ENCODE results near the gene MPPE1.

MPPE1 gene

DNA sequence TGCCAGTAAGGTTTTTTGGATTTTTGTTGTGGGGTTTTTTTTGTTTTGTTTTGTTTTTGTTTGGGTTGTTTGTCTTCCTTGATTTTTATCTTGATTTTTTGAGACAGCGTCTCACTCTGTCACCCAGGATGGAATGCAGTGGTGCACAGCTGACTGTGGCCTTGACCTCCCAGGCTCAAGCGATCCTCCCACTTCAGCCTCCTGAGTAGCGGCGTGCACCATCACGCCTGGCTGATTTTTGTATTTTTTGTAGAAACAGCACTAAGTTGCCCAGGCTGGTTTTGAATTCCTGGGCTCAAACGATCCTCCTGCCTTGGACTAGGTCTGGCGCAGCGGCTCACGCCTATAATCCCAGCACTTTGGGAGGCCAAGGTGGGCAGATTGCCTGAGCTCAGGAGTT lies 16.4 kb downstream of the MPPE1 start:
- no peak overlapping the region for H3K9ac ChIP-seq (ENCODE audit: low read length)

DNA sequence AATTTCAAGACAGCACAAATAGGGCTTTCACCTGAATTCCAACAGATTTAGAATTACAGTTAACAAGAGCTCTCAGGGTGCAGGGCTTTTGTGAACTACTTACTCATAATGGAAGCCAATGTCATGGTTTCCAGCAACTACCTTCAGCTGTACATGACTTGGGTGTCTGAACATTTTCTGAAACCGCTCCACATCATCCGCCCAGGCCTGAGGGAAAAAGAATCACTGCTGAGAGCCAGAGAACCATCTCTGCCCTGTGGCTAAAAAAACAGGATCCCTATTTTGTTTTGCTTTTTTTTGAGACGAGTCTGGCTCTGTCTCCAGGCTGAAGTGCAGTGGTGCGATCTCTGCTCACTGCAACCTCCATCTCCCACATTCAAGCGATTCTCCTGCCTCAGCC lies 18.8 kb downstream of the MPPE1 start:
- Histone ChIP-seq H3K27ac (ENCODE audit: low read length) (no peak overlapping the region), H3K9ac (ENCODE audit: low read length) (no peak overlapping the region), H3K4me2 (ENCODE audit: low read length) (no peak overlapping the region), H3K4me1 (ENCODE audit: low read length) (peaks cover 45% of the 10 kb centered on the region), H3K4me3 (ENCODE audit: low read length) (no peak overlapping the region), H3K79me2 (ENCODE audit: low read length) (no peaks in the 10 kb centered on the region), H3K27me3 (ENCODE audit: low read depth, low read length) (no peaks in the 10 kb centered on the region), H3K9me3 (ENCODE audit: insufficient read depth, low read length) (no peaks in the 10 kb centered on the region), H4K20me1 (ENCODE audit: insufficient read depth, low read length) (0 out of 2 replicates have a peak, but pooled peaks cover 6% of the 10 kb centered on the region), H3K36me3 (replicated peaks; ENCODE audit: low read depth, low read length) (peaks cover 58% of the 10 kb centered on the region), H2AFZ (ENCODE audit: low read depth, low read length) (no peak overlapping the region)
- TF ChIP-seq EZH2phosphoT487 (IDR thresholded peaks at IDR 0.05; ENCODE audit: low read depth): no peak
- TF ChIP-seq, protein P1, sequence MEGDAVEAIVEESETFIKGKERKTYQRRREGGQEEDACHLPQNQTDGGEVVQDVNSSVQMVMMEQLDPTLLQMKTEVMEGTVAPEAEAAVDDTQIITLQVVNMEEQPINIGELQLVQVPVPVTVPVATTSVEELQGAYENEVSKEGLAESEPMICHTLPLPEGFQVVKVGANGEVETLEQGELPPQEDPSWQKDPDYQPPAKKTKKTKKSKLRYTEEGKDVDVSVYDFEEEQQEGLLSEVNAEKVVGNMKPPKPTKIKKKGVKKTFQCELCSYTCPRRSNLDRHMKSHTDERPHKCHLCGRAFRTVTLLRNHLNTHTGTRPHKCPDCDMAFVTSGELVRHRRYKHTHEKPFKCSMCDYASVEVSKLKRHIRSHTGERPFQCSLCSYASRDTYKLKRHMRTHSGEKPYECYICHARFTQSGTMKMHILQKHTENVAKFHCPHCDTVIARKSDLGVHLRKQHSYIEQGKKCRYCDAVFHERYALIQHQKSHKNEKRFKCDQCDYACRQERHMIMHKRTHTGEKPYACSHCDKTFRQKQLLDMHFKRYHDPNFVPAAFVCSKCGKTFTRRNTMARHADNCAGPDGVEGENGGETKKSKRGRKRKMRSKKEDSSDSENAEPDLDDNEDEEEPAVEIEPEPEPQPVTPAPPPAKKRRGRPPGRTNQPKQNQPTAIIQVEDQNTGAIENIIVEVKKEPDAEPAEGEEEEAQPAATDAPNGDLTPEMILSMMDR (IDR thresholded peaks at IDR 0.05; ENCODE audit: low read depth, low read length): no peak

More for the DNA sequence above, 16.4 kb downstream of the MPPE1 start:
- H2AFZ ChIP-seq (ENCODE audit: low read depth, low read length): no peak overlapping the region
- no peak overlapping the region for H3K27ac ChIP-seq (ENCODE audit: low read length)
- H3K4me3 ChIP-seq (ENCODE audit: low read length): no peak overlapping the region
- H3K36me3 ChIP-seq (replicated peaks; ENCODE audit: low read depth, low read length): peaks cover 51% of the 10 kb centered on the region
- no peaks in the 10 kb centered on the region for H3K27me3 ChIP-seq (ENCODE audit: low read depth, low read length)
- H3K4me1 ChIP-seq (ENCODE audit: low read length): peaks cover 22% of the 10 kb centered on the region
- H4K20me1 ChIP-seq (ENCODE audit: insufficient read depth, low read length): 0 out of 2 replicates have a peak, but pooled peaks cover 6% of the 10 kb centered on the region
- H3K9me3 ChIP-seq (ENCODE audit: insufficient read depth, low read length): no peaks in the 10 kb centered on the region
- H3K4me2 ChIP-seq (ENCODE audit: low read length): no peak overlapping the region
- TF ChIP-seq, protein P1 (IDR thresholded peaks at IDR 0.05; ENCODE audit: low read depth, low read length): no peak
- no peak for TF ChIP-seq EZH2phosphoT487 (IDR thresholded peaks at IDR 0.05; ENCODE audit: low read depth)
- H3K79me2 ChIP-seq (ENCODE audit: low read length): no peaks in the 10 kb centered on the region

DNA sequence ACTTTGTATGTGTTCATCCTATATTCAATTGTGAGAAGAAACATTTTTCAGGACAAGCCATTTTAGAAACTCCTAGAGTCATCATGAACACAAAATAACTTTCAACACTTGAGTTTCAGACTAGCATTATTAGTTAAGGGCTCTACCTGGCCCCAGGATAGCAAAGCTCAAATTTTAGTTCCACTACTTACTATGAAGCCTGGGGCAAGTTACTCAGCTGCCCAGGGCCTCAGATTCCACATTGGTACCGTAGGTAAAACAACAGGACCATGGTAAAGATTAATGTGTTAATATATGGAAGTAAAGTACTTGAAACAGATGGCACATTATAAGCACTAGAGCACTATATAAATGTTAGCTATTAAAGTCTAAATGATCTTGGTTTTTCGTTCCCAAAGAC lies 19.4 kb downstream of the MPPE1 start:
- no peak for TF ChIP-seq EZH2phosphoT487 (IDR thresholded peaks at IDR 0.05; ENCODE audit: low read depth)
- TF ChIP-seq, protein P1 (IDR thresholded peaks at IDR 0.05; ENCODE audit: low read depth, low read length): no peak

DNA sequence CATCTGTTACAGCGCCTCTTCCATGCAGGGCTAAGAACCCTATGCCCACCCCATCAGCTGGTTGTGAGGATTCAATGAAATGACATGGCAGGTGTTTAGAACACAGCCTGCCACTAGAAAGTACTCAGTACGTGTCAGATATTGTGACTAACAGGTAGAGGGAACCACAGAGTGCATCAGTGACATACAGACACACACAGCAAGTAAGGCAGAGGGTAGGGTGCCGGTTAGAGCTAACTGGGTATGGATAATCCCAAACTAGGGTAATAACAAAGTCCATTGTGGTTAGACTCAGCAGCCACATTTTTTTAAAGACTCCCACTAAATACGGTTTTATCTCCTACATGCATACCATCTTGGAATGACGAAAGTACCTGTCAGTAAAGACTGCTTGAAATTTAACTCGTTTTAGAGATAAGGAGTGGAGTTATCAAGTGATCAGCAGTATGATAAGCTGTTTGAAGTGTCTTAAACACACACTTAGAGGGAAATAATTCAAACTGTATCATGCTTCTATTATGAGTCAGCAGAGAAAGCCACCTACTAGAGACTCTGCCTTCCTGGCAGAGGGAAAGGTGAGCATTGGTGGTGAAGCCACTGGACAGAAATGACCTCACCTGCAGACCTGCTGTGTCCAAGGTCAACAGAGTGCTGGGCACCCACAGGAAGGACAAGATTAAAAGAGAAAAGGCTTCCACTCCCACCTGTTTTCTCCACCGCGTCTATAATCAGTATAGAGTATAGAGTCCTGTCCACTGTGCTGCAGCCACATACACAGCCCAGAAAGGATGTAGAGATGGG lies 20.6 kb downstream of the MPPE1 start:
- Histone ChIP-seq H2AFZ (ENCODE audit: low read depth, low read length) (no peak overlapping the region), H4K20me1 (ENCODE audit: insufficient read depth, low read length) (0 out of 2 replicates have a peak, but pooled peaks cover 3% of the 10 kb centered on the region), H3K4me2 (ENCODE audit: low read length) (0 out of 2 replicates have a peak overlapping the region, but pooled peaks have one; percentile 4), H3K4me1 (ENCODE audit: low read length) (peaks cover 55% of the 10 kb centered on the region), H3K9me3 (ENCODE audit: insufficient read depth, low read length) (no peaks in the 10 kb centered on the region), H3K4me3 (ENCODE audit: low read length) (no peak overlapping the region), H3K9ac (ENCODE audit: low read length) (no peak overlapping the region), H3K27me3 (ENCODE audit: low read depth, low read length) (no peaks in the 10 kb centered on the region), H3K36me3 (replicated peaks; ENCODE audit: low read depth, low read length) (peaks cover 56% of the 10 kb centered on the region), H3K79me2 (ENCODE audit: low read length) (no peaks in the 10 kb centered on the region), H3K27ac (ENCODE audit: low read length) (no peak overlapping the region)
- TF ChIP-seq, protein P1 (IDR thresholded peaks at IDR 0.05; ENCODE audit: low read depth, low read length): no peak
- TF ChIP-seq EZH2phosphoT487 (IDR thresholded peaks at IDR 0.05; ENCODE audit: low read depth): no peak

More for the DNA sequence above, 19.4 kb downstream of the MPPE1 start:
- H3K4me1 ChIP-seq (ENCODE audit: low read length): peaks cover 45% of the 10 kb centered on the region
- no peak overlapping the region for H3K4me3 ChIP-seq (ENCODE audit: low read length)
- 0 out of 2 replicates have a peak, but pooled peaks cover 6% of the 10 kb centered on the region for H4K20me1 ChIP-seq (ENCODE audit: insufficient read depth, low read length)
- no peaks in the 10 kb centered on the region for H3K9me3 ChIP-seq (ENCODE audit: insufficient read depth, low read length)
- peaks cover 63% of the 10 kb centered on the region for H3K36me3 ChIP-seq (replicated peaks; ENCODE audit: low read depth, low read length)
- no peak overlapping the region for H3K9ac ChIP-seq (ENCODE audit: low read length)
- H2AFZ ChIP-seq (ENCODE audit: low read depth, low read length): no peak overlapping the region
- H3K4me2 ChIP-seq (ENCODE audit: low read length): no peak overlapping the region
- no peak overlapping the region for H3K27ac ChIP-seq (ENCODE audit: low read length)
- no peaks in the 10 kb centered on the region for H3K79me2 ChIP-seq (ENCODE audit: low read length)
- no peaks in the 10 kb centered on the region for H3K27me3 ChIP-seq (ENCODE audit: low read depth, low read length)

Measured in OCI-LY3 (cell line).